Ramos (cell line): Measurements from ENCODE around the gene KIRREL3.

Source experiments
- in situ Hi-C: fragments of 300-500 bp; cut with MboI; formaldehyde crosslinking; loops from one replicate; pipeline ENCODE4 v1.14.3; 2022; ENCODE audit warnings: low sequenced_read_pairs; ENCODE audit not compliant: unreplicated experiment

Gene KIRREL3

GRCh38 chr11:126809514-126810289 is 190.9 kb downstream of the KIRREL3 start:
- in situ Hi-C loops: no loop called here

- in situ Hi-C loops: no loop called here
Observed at GRCh38 chr11:126808836-126809235, 191.7 kb downstream of the KIRREL3 start.

- in situ Hi-C loops: no loop called here
Observed at GRCh38 chr11:126808296-126808695, 192.3 kb downstream of the KIRREL3 start.

GRCh38 chr11:126805870-126806269 is 194.7 kb downstream of the KIRREL3 start:
- in situ Hi-C loops: no loop called here

GRCh38 chr11:126804363-126804762 is 196.2 kb downstream of the KIRREL3 start:
- in situ Hi-C loops: no loop called here

GRCh38 chr11:126800009-126800408 is 200.6 kb downstream of the KIRREL3 start:
- in situ Hi-C loops: no loop called here

- in situ Hi-C loops: no loop called here
Observed at GRCh38 chr11:126797457-126798169, 203.0 kb downstream of the KIRREL3 start.

GRCh38 chr11:126793596-126793995 is 207.0 kb downstream of the KIRREL3 start:
- in situ Hi-C loops: no loop called here

GRCh38 chr11:126791991-126792390 is 208.6 kb downstream of the KIRREL3 start:
- in situ Hi-C loops: no loop called here

GRCh38 chr11:126791446-126791845 is 209.1 kb downstream of the KIRREL3 start:
- in situ Hi-C loops: no loop called here

- in situ Hi-C loops: no loop called here
Observed at GRCh38 chr11:126790550-126791081, 210.0 kb downstream of the KIRREL3 start.

- in situ Hi-C loops: no loop called here
Observed at GRCh38 chr11:126782810-126783209, 217.8 kb downstream of the KIRREL3 start.

GRCh38 chr11:126781942-126782341 is 218.6 kb downstream of the KIRREL3 start:
- in situ Hi-C loops: no loop called here

- in situ Hi-C loops: no loop called here
Observed at GRCh38 chr11:126776119-126776518, 224.5 kb downstream of the KIRREL3 start.

GRCh38 chr11:126772267-126772666 is 228.3 kb downstream of the KIRREL3 start:
- in situ Hi-C loops: no loop called here

- in situ Hi-C loops: no loop called here
Observed at GRCh38 chr11:126768702-126769101, 231.9 kb downstream of the KIRREL3 start.

- in situ Hi-C loops: no loop called here
Observed at GRCh38 chr11:126766440-126766839, 234.1 kb downstream of the KIRREL3 start.

GRCh38 chr11:126765196-126765595 is 235.4 kb downstream of the KIRREL3 start:
- in situ Hi-C loops: no loop called here

- in situ Hi-C loops: no loop called here
Observed at GRCh38 chr11:126764231-126764630, 236.3 kb downstream of the KIRREL3 start.

- in situ Hi-C loops: no loop called here
Observed at GRCh38 chr11:126756855-126757254, 243.7 kb downstream of the KIRREL3 start.

GRCh38 chr11:126756421-126756820 is 244.1 kb downstream of the KIRREL3 start:
- in situ Hi-C loops: no loop called here
